Stomach smooth muscle (tissue), 2 donors: ENCODE measurements around the gene PTCHD4.
A peak's percentile ranks its signal among the peaks of the same experiment; 100 is the strongest.

Experiments
- H3K27ac ChIP-seq: one replicate; pipeline ENCODE4 v1.7.0; 2013; ENCODE audit warnings: mild to moderate bottlenecking, low read length, inconsistent platforms
- H3K27me3 ChIP-seq, 2 donors: one replicate each; pipeline ENCODE4 v1.7.0; 2013; ENCODE audit warnings: low read length in 2 of 2; ENCODE audit not compliant: insufficient read depth in 2 of 2, control insufficient read depth in 1 of 2
- H3K36me3 ChIP-seq, 2 donors: one replicate each; pipeline ENCODE4 v1.7.0; 2013; ENCODE audit warnings: low read length in 2 of 2; ENCODE audit not compliant: control insufficient read depth in 2 of 2, insufficient read depth in 2 of 2
- H3K4me1 ChIP-seq: one replicate; pipeline ENCODE4 v1.7.0; 2013; ENCODE audit warnings: low read length; ENCODE audit not compliant: control insufficient read depth, insufficient read depth
- H3K4me3 ChIP-seq, 2 donors: one replicate each; pipeline ENCODE4 v1.7.0; 2013; ENCODE audit warnings: low read length in 2 of 2
- H3K9ac ChIP-seq, 2 donors: one replicate each; pipeline ENCODE4 v1.7.0; 2013; ENCODE audit warnings: low read length in 2 of 2, mild to moderate bottlenecking in 1 of 2
- H3K9me3 ChIP-seq, 2 donors: one replicate each; pipeline ENCODE4 v1.7.0; 2013; ENCODE audit warnings: low read length in 2 of 2; ENCODE audit not compliant: control insufficient read depth in 2 of 2
- donor health status: healthy.
- donor health status: Pancreatic carcinoma.

PTCHD4 gene

GRCh38 chr6:48111143-48111506 is at the start of gene PTCHD4:
TSS of gene PTCHD4 (minus strand) at chr6:48111197. CDS start at chr6:48068957, 42,240 bp downstream.
- peak within 1 kb of the TSS in 1 of 2 donors; percentile 12 for H3K4me3 ChIP-seq
- H3K27me3 ChIP-seq: no peaks in the 10 kb centered on the region
- no peaks in the 10 kb centered on the region for H3K9me3 ChIP-seq
- no peak within 1 kb of the TSS for H3K27ac ChIP-seq
- no peaks in the 10 kb centered on the region for H3K4me1 ChIP-seq
- H3K36me3 ChIP-seq: no peaks in the 10 kb centered on the region
- no peak within 1 kb of the TSS for H3K9ac ChIP-seq

- Histone ChIP-seq H3K36me3 (no peaks in the 10 kb centered on the region), H3K4me1 (no peaks in the 10 kb centered on the region), H3K27ac (no peak overlapping the region), H3K9ac (no peak overlapping the region), H3K4me3 (no peak overlapping the region), H3K27me3 (no peaks in the 10 kb centered on the region), H3K9me3 (peaks cover 0 to 3% of the 10 kb centered on the region in 2 donors)
Measured at GRCh38 chr6:48151142-48151541, 40.1 kb upstream of the PTCHD4 start.

GRCh38 chr6:48150701-48151100 is 39.7 kb upstream of the PTCHD4 start:
- peaks cover 0 to 3% of the 10 kb centered on the region in 2 donors for H3K9me3 ChIP-seq
- no peaks in the 10 kb centered on the region for H3K4me1 ChIP-seq
- no peaks in the 10 kb centered on the region for H3K36me3 ChIP-seq
- no peak overlapping the region for H3K4me3 ChIP-seq
- H3K27me3 ChIP-seq: no peaks in the 10 kb centered on the region
- no peak overlapping the region for H3K9ac ChIP-seq
- H3K27ac ChIP-seq: no peak overlapping the region

GRCh38 chr6:48147051-48147450 is 36.1 kb upstream of the PTCHD4 start:
- no peaks in the 10 kb centered on the region for H3K36me3 ChIP-seq
- H3K9me3 ChIP-seq: no peaks in the 10 kb centered on the region
- no peaks in the 10 kb centered on the region for H3K27me3 ChIP-seq
- no peak overlapping the region for H3K9ac ChIP-seq
- no peak overlapping the region for H3K4me3 ChIP-seq
- H3K4me1 ChIP-seq: no peaks in the 10 kb centered on the region
- no peak overlapping the region for H3K27ac ChIP-seq

- H3K9ac ChIP-seq: no peak overlapping the region
- no peaks in the 10 kb centered on the region for H3K4me1 ChIP-seq
- H3K4me3 ChIP-seq: no peak overlapping the region
- no peaks in the 10 kb centered on the region for H3K36me3 ChIP-seq
- H3K27ac ChIP-seq: no peak overlapping the region
- H3K27me3 ChIP-seq: no peaks in the 10 kb centered on the region
- no peaks in the 10 kb centered on the region for H3K9me3 ChIP-seq
Measured at GRCh38 chr6:48144021-48144420, 33.0 kb upstream of the PTCHD4 start.

GRCh38 chr6:48141975-48142374 is 31.0 kb upstream of the PTCHD4 start:
- Histone ChIP-seq H3K4me1 (no peaks in the 10 kb centered on the region), H3K27ac (no peak overlapping the region), H3K36me3 (no peaks in the 10 kb centered on the region)

GRCh38 chr6:48139818-48140614 is 29.0 kb upstream of the PTCHD4 start:
- H3K27ac ChIP-seq: no peak overlapping the region
- H3K36me3 ChIP-seq: no peaks in the 10 kb centered on the region
- no peaks in the 10 kb centered on the region for H3K9me3 ChIP-seq
- no peaks in the 10 kb centered on the region for H3K4me1 ChIP-seq
- no peak overlapping the region for H3K4me3 ChIP-seq
- H3K9ac ChIP-seq: no peak overlapping the region
- H3K27me3 ChIP-seq: no peaks in the 10 kb centered on the region

More at GRCh38 chr6:48141975-48142374, 31.0 kb upstream of the PTCHD4 start:
- no peak overlapping the region for H3K9ac ChIP-seq
- H3K9me3 ChIP-seq: no peaks in the 10 kb centered on the region
- H3K27me3 ChIP-seq: no peaks in the 10 kb centered on the region
- H3K4me3 ChIP-seq: no peak overlapping the region

- Histone ChIP-seq H3K27me3 (no peaks in the 10 kb centered on the region), H3K27ac (no peak overlapping the region), H3K9me3 (no peaks in the 10 kb centered on the region), H3K9ac (no peak overlapping the region), H3K4me3 (no peak overlapping the region), H3K36me3 (no peaks in the 10 kb centered on the region), H3K4me1 (no peaks in the 10 kb centered on the region)
Measured at GRCh38 chr6:48136856-48137255, 25.9 kb upstream of the PTCHD4 start.

- H3K9ac ChIP-seq: no peak overlapping the region
Measured at GRCh38 chr6:48135323-48136084, 24.5 kb upstream of the PTCHD4 start.

GRCh38 chr6:48134246-48134645 is 23.2 kb upstream of the PTCHD4 start:
- no peaks in the 10 kb centered on the region for H3K9me3 ChIP-seq
- no peak overlapping the region for H3K4me3 ChIP-seq
- no peaks in the 10 kb centered on the region for H3K4me1 ChIP-seq
- no peaks in the 10 kb centered on the region for H3K27me3 ChIP-seq
- no peak overlapping the region for H3K27ac ChIP-seq
- H3K36me3 ChIP-seq: no peaks in the 10 kb centered on the region
- H3K9ac ChIP-seq: no peak overlapping the region

More at GRCh38 chr6:48135323-48136084, 24.5 kb upstream of the PTCHD4 start:
- H3K4me3 ChIP-seq: no peak overlapping the region
- H3K9me3 ChIP-seq: no peaks in the 10 kb centered on the region
- H3K27ac ChIP-seq: no peak overlapping the region
- H3K27me3 ChIP-seq: no peaks in the 10 kb centered on the region
- H3K36me3 ChIP-seq: no peaks in the 10 kb centered on the region
- H3K4me1 ChIP-seq: no peaks in the 10 kb centered on the region

GRCh38 chr6:48123601-48124000 is 12.6 kb upstream of the PTCHD4 start:
- Histone ChIP-seq H3K4me3 (no peak overlapping the region), H3K27ac (no peak overlapping the region), H3K27me3 (no peaks in the 10 kb centered on the region), H3K9ac (no peak overlapping the region), H3K9me3 (no peaks in the 10 kb centered on the region), H3K36me3 (no peaks in the 10 kb centered on the region), H3K4me1 (no peaks in the 10 kb centered on the region)
